WTC11 (cell line): Measurements from ENCODE around the gene DSE.

Experiments used
- CTCF ChIP-seq: fragments of 200-600 bp; IDR thresholded peaks from 2 replicates; pipeline ENCODE4 v1.8.0; 2022; ENCODE audit warnings: antibody characterized with exemption
- MAX ChIP-seq: sonication (generic); formaldehyde crosslinking; IDR thresholded peaks from 2 replicates; pipeline ENCODE4 v1.8.0; 2022; ENCODE audit warnings: mild to moderate bottlenecking, missing genetic modification reagents
- NR3C1 ChIP-seq: sonication (generic); formaldehyde crosslinking; conservative IDR thresholded peaks from 2 replicates; pipeline ENCODE4 v1.8.1; 2023; ENCODE audit warnings: low read depth, mild to moderate bottlenecking, missing genetic modification reagents
- RELA ChIP-seq: sonication (generic); formaldehyde crosslinking; IDR thresholded peaks from 2 replicates; pipeline ENCODE4 v1.8.1; 2022; ENCODE audit warnings: missing genetic modification reagents, mild to moderate bottlenecking, borderline replicate concordance
- TCF7 ChIP-seq: sonication (generic); formaldehyde crosslinking; IDR thresholded peaks from 2 replicates; pipeline ENCODE4 v1.8.0; 2022; ENCODE audit warnings: mild to moderate bottlenecking, low read depth, missing genetic modification reagents, moderate library complexity
- ZNF138 ChIP-seq: sonication (generic); formaldehyde crosslinking; conservative IDR thresholded peaks from 2 replicates; pipeline ENCODE4 v1.8.1; 2022; ENCODE audit warnings: mild to moderate bottlenecking, moderate library complexity, missing genetic modification reagents
- ZNF317 ChIP-seq: sonication (generic); formaldehyde crosslinking; IDR thresholded peaks from 2 replicates; pipeline ENCODE4 v1.8.1; 2023; ENCODE audit warnings: low read depth, mild to moderate bottlenecking, moderate library complexity, missing genetic modification reagents, borderline replicate concordance
- ZNF416 ChIP-seq: fragments of 250-450 bp; sonication (Bioruptor Pico); IDR thresholded peaks from 2 replicates; pipeline ENCODE4 v1.9.0; 2021; ENCODE audit warnings: mild to moderate bottlenecking, inconsistent platforms

GRCh38 chr6:116459927-116460326, 89.2 kb downstream of the DSE start:
- TF ChIP-seq CTCF (no peak), ZNF317 (CRISPR knock-in tag) (no peak), MAX (CRISPR knock-in tag) (no peak), NR3C1 (CRISPR knock-in tag) (no peak), ZNF138 (CRISPR knock-in tag) (no peak), TCF7 (no peak), RELA (no peak), ZNF416 (CRISPR knock-in tag) (no peak)
